GDM1 (cell line): Measurements from ENCODE around the gene VPS4A.

ENCODE experiments used
- DNase-seq: peaks from one replicate; lab custom pipeline; 2025; lab: John Stamatoyannopoulos, UW

VPS4A gene

GRCh38 chr16:69366431-69366830 is 55.3 kb downstream of the VPS4A start:
- DNase-seq = no peak

DNA sequence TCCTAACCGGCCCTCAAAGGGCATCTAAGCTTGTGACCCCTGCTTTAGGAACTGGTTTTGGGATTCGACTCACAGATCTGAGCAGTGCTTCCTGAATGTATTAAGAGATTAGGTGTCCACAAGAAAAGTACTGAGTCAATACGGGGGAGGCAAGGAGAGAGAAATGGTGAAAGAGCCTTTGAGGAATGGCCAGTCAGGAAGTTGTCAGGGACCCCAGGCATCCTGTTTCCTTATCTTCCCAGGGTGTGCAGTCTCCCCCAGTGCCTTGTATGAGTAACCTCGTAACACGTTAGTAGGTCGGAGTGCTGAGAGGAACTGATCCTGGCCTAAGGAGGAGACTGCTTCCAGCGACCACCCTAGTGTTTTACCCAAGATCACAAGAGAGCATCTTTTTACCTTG is 56.8 kb downstream of the VPS4A start:
- DNase-seq = no peak

DNA sequence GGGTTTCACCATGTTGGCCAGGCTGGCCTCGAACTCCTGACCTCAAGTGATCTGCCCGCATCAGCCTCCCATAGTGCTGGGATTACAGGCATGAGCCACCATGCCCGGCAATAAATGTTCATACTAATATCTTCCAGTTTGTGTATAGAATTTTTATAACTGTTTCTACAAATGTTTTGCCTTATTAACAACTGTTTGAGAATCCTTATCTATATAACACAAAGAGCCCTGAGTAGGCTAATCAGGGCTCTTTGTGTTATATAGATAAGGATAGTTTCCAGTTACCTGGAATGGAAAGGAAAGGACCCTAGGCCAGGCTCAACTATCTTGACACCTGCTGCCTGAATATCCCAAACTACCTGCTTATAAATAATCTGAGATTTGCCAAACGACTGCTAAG is 57.7 kb downstream of the VPS4A start:
- no peak for DNase-seq

GRCh38 chr16:69371564-69371963 is 60.4 kb downstream of the VPS4A start:
- no peak for DNase-seq

DNA sequence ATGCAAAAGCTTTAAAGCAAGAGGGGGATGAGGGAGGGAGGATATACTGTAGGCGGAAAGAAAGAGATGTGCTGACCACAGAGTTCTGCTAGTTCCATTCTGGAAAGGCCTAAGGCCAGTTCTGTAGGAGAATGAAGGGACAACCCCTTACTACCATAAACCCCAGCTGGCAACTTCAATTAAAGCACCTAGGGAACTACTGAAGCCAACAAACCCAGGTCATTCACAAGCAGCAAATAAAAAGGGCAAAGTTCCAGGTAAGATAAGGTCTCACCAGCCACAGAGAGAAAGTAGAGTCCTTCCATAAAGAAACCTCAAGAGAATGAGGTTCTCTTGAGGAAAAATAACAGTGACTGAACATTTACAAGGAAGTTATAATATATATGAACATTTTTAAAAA is 61.9 kb downstream of the VPS4A start:
- no peak for DNase-seq
